Brain pericyte (primary cell): ENCODE results near the gene MFSD12.
A peak's percentile ranks its signal among the peaks of the same experiment; 100 is the strongest.

Experiments used
- DNase-seq: peaks from one replicate; pipeline ENCODE4 v3.0.0-alpha.2; 2012; ENCODE audit warnings: low read depth, low spot score

Gene MFSD12

DNA sequence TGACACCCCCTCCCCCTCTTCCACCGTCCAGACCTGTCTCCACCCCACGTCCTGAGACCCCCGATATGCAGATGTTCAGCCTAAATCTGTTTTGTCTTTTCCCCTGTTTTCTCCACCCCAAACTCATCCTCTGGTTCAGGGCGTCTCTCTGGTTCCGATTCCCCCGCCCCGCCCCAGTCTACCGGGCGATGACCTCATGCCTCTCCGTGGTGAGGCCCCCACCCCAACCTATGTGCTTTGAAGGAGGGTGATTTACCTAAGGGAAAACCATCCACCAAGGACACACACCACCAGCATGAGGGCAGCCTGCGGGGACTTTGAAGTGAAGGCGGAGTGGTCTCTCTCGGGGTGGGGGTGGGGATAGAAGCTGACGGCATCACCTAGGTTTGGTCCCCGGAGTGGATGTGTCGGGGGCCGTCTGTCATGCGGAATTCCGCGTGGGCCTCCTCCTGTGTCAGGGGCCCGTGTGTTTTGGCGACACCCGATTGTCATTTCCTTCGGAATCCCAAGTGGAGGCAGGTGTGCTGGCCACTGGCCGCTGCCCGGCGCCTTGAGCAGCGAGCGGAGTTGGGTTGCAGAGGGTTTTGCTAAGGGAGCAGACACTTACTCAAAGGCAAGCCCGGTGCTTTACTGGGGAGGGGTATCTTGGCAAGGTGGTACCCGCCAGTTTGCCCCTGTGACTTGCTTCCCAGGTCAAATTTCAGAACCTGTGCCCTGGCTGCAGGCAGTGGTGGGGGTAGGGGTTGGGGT is 49.8 kb downstream of the MFSD12 start:
- no peak for DNase-seq

DNA sequence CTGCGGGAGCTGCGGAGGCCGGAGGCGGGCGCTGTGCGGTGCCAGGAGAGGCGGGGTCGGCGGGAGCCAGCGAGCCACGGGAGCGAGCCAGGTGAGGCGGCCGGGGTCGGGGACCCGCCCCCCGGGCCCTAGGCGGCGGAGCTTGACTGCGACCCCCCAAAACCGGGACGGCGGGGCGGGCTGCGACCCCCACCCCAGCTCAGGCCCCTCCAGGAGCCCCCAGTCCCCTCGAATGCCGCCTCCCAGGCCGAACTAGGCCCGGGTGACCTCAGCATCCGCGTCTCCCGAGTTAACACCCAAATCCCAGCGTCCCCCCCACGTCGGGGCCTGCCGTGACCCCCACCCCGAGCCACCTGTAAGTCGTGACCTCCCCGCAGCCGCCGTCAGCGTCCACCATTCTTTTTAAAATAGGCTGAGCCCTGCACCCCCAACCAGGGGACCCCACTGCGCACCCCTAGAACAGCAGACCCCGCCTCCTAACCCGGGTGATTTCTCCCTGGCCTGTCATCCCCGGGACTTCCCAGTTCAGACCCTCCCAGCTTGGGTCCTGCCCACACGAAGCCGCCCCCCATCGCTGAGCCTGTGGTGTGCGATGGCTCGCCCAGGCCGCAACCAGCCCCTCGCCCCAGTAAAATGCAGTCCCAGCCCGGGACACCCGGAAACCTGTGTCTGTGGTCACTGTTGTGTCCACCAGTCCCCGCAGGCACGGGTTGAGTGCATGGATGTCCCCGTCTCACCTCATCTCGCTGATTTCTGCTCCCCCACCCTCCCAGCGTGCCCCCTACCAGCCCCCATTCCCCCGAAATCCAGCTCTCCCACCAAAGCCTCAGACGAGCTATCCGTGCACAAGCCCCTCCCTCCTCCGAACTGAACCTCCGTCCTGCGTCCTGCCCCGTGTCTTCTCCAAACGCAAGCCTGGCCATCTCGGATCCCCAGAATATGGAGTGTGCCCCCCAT is 50.7 kb downstream of the MFSD12 start:
- no peak for DNase-seq

DNA sequence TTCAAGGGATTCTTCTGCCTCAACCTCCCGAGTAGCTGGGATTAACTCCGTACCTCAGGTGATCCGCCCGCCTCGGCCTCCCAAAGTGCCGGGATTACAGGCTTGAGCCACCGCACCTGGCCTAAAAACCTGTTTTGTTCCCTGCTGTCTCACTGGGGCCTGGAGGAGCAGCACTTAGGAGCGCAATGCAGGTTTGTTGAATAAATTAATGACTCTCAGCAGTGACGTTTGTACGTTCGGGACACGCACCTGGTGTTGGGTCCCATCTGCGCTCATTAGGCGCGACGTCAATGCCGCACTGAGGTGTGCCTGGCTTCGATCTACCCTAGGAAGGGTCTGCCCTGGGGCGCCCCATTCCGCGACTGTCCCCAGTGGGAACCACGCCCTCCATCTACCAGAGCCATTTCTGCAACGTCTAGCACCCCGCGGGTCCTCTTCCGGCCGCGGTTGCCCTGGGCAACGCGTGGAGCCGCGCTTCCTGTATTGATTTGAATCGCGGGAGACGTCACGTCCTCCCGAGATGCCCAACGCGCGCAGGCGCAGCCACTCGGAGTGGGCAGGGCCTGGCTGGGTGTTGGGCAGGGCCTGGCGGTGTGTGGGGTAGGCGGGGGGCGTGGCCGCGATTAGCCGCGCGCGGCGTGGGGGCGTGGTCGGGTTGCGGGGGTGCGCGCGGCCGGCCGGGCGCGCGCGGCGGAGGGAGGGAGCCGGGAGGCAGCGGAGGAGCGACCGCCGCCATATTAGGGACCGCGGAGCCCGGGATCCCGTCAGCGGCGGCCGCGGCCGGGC is 51.6 kb downstream of the MFSD12 start, which contains the start of gene FZR1:
TSS of gene FZR1 (plus strand) at position 714 of the 786 bp plus-strand sequence. CDS start 16,679 bp downstream, outside the sequence.
- peak; percentile 93 for DNase-seq

DNA sequence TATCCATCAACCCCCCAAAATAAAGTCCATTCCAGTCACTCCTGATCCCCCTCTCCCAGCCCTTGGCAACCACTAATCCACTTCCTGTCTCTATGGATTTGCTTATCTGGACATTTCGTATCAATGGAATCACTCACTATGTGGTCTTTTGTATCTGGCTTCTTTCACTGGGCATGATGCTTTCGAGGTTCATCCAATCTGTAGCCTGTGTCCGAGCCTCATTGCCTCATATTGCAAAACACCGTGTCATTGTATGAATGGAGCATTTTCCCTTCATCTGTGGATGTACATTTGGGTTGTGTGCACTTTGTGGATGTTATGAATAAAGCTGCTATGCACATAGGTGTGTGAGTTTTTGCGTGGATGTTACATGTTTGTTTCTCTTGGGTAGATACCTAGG is 52.7 kb downstream of the MFSD12 start:
- DNase-seq = no peak

DNA sequence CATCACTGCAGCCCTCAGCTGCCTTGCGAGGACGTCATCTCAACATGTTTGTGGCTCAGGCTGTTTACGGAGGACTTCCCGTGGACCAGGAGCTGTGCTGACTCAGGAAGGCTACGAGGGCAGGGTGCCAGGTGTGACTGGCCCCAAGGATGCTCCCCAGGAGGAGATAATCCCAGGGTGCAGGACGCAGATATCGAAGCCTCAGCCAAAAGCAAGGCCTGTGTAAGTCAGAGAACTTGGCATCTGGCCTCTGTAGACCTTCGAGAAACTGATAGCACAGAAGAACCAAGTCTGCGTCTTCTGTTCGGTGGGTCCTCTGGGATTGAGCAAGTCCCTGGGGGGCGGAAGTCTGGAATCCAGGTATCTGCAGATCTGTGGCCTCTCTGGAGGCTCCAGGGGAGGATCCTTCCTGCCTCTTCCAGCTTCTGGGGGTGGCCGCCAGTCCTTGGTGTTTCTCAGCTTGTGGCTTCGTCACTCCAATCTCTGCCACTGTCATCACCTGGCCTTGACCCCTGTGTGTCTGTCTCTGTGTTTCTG is 54.3 kb downstream of the MFSD12 start:
- no peak for DNase-seq

GRCh38 chr19:3501780-3502179 is 55.6 kb downstream of the MFSD12 start:
- no peak for DNase-seq

DNA sequence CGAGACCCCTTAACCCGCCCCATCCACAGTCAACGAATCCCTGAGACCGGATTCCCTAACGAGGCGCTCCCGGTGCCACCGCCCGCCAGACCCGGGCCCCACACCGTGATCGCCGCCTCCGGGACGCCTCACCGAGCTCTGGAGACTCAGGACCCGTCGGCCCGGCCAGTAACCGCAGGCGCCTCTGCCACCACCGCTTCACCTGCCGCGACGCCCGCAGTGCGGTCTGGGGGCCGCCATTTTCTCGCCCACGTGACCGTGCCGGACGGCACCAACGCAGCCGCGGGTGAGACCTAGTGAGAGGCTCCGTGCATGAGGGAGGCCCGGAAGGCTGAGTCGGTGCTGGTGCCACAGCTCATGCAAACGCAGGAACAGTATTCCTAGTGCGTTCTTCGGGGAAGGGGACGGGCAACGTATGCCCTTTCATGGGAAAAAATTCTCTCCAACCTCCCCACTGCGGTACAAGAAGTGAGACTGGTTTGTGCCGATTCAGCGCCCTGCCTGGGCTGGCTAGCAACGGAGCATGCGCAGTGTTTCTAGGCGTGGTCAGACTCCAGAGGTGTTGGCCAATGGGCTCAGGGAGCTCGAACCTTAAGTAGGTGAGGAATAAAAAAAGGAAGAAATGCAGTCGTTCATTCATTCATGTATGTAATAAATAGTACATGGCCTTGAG is 56.8 kb downstream of the MFSD12 start, which contains the start of gene DOHH:
TSS of gene DOHH (minus strand) at position 246 of the 673 bp plus-strand sequence. CDS start 3,860 bp downstream, outside the sequence.
- peak; percentile 90 for DNase-seq

DNA sequence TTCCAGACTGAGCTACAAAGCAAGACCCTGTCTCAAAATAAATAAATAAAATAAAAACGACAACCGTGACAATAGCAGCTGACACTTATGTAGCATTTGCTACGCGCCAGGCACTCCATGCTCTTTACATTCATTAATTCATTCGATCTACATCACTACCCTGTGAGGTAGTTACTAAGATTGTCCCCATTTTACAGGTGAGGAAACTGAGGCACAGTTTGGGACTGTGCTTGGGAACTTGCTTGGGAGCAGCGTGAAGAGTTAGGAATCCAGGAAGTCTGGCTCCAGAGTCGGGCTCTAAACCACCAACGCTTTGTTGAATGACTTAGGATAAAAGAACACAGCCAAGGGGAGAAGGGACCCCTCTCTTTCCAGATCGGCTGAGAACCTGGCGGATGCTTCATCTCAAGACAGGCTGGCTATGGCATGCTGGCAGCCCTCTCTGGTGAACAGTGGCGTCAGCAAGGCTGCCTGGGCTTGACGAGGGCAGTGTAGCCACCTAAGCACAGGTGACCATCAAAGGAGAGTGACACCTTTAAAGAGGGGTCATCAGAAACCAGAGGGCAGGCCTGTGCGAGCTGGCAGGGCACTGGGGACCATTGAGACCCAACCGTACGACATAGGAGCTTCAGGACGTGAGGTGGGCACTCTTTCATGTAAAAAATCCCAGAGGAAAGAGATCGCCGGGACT is 57.5 kb downstream of the MFSD12 start:
- DNase-seq = no peak

DNA sequence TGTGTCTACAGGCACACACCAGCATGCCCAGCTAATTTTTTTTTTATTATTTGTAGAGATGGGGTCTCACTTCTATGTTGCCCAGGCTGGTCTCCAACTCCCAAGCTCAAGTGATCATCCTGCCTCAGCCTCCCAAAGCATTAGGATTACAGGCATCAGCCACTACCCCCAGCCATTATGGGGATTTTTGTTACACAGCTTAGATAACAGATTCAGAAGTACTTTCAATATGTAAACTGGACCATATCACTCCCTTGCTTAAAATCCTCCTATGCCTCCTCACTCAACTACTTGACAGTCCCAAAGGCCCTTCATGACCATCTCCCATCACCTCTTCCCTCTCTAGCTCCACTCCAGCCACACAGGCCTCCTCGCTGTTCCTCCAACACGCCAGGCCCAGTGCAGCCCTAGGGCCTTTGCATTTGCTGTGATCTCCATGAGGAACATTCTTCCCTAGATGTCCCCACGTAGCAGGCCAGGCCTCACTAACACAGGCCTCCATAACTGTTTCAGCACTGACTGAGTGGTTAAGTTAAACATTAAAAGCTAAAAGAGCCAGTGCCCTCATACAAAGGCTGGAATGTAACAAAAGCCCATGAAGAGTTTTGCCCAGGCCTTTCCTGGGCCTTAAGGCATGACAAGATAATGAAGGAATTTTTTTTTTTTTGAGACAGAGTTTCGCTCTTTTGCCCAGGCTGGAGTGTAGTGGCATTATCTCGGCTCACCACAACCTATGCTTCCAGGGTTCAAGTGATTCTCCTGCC is 59.4 kb downstream of the MFSD12 start:
- DNase-seq = no peak

DNA sequence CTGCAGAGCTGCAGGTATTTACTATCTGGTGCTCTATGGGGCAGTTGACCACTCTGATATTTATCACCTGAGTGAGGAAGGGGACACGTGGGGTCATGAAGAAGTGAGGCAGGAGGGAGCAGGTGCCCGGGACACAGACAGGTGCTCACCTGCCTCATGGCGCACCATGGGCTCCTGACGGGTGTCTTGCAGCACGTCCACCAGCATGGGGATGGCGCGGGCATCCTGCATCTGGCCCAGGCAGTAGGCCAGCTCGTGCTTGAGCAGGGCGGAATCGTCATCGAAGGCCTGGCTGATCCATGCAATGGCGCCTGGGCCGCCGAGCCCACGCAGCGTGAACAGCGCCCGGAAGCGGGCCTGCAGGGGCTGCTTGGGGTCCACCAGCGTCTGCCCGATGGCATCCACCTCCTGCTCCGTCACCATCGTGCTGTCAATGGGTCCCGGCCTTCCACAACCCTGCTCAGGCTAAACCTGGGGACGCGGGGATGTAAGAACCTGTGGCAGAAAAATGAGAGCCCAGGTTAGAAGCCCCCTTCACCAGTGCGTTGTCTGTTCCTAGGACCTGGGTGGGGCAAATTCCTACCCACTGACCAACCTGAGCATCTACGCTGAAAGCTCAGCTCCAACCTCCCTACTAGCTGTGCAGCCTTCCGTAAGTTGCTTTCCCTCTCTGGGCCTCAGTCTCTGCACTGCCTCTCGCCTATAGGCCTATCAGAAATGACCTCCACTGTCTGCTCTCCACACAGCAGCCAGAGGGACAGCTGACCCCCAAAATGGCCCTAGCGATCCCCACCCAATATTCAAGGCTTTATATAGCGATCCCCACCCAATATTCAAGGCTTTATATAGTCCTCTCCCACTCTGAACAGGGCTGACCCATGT is 60.8 kb downstream of the MFSD12 start:
- no peak for DNase-seq

DNA sequence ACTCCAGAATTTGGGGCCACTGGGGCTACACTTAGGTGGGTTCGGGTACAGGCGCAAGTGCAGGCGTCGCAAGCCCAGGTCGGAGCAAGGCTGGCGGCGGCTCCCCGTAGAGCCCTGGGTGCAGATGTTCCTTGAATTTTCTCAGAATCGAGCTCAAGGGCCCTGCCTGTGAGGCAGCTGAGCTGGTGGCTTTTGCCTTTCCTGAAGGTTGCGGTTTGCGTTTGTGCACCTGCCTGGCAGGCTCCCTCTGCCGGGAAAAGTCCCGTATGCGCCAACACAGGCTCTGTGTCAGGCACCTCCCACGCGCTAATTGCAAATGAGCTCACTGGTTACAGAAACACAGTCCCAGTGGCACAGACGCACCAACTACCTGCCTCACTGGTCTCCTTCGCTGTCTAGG is 62.8 kb downstream of the MFSD12 start:
- DNase-seq = no peak
